ENCODE measurements around the gene EPHB1.
"Not testable (repeated sequence)": the region's sequence is repeated elsewhere in the genome, so short reads cannot be mapped to it uniquely, and the experiment has no call there.

The EPHB1 gene

DNA sequence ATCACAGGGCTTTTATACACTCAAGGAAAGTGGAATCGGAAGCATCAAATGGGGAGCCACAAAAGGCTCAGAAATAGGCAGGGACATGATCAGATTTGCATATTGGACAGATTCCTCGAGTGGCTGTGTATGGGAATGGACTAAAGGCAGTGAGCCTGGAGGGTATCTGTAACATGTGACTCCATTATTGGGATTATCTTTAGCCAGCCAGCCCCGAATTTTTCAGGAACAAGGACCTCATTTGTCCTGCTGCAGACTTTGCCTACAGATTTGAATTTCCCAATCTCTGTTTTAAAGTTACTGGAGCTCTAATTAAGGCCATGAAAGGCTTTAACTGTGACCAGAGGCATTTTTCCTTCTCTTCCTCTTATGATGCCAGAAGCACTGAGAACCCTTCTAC is 26.9 kb upstream of the EPHB1 start:
- H3K27ac Mint-ChIP-seq: no peak overlapping the region
- ATAC-seq: no peak
- no peaks in the 10 kb centered on the region for H3K9me3 Mint-ChIP-seq
- no peaks in the 10 kb centered on the region for H3K27me3 Mint-ChIP-seq
- no peaks in the 10 kb centered on the region for H3K4me1 Mint-ChIP-seq
- H3K36me3 Mint-ChIP-seq: no peaks in the 10 kb centered on the region
- H3K4me3 Mint-ChIP-seq: no peak overlapping the region

DNA sequence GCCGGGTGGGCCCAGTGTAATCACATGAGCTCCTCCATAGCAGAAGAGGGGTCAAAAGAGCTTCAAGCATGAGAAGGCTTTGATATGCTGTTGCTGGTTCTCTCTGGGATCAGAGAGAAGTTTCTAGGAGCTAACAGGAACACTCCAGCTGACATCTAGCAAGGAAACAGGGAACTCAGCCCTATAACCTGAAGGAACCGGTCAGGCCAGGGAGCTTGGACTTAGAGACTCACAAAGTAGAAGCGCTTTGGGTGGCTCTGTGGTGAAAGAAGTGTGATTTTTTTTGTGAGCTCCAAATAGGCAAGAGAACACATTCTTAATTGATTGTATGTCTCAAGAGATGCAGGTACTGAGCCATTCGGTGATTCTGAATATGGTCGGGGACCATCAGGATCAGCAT is 26.2 kb upstream of the EPHB1 start:
- Mint-ChIP-seq H3K27me3 (no peaks in the 10 kb centered on the region), H3K4me1 (no peaks in the 10 kb centered on the region), H3K4me3 (no peak overlapping the region), H3K9me3 (no peaks in the 10 kb centered on the region), H3K27ac (no peak overlapping the region), H3K36me3 (no peaks in the 10 kb centered on the region)
- ATAC-seq: no peak

DNA sequence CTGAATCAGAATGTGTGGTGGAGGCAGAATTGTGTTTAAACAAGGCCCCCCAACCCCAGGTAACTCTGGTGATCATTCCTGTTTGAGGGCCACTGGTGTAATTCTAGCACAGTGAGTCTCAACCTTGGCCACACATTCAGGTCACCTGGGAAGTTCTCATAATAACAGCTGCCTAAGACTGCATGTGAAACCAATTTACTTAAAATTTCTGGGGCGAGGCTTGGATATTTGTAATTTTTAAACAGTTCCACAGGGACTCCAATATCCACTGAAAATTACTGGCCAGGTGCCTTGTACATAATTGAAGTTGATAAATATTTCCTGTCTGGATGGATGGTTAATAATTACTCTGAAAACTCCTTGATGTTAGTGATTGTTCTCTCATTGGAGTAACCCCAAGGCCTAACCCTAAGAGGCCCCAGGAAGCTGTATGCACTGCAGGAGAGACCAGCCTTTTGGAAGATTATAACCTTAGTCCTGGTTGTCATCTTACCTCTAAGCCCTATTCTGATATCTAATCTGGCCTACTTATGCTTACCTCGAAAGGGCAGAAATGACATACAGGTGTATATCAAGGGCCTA is 25.7 kb upstream of the EPHB1 start:
- ATAC-seq: no peak
- no peak overlapping the region for H3K4me3 Mint-ChIP-seq
- no peak overlapping the region for H3K27ac Mint-ChIP-seq
- H3K9me3 Mint-ChIP-seq: no peaks in the 10 kb centered on the region
- H3K36me3 Mint-ChIP-seq: no peaks in the 10 kb centered on the region
- no peaks in the 10 kb centered on the region for H3K27me3 Mint-ChIP-seq
- no peaks in the 10 kb centered on the region for H3K4me1 Mint-ChIP-seq

DNA sequence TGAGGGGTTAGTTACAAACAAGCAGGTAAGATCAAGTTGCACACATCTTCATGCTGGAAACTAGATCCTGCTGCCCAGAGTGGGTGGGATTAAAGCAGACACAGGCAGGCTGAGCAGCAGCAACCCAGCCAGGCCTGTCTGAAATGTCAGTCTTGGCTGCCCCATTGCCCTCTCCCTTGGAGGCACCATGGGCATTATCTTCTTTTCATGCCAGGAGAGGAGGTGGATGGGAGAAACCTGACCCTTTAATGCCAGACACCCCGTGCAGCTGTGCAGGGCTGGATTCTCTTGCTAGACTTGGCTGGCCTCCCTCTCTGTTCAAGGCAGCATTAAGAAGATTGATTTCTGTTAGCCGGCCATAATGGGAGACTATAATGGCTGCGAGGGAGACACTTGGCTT is 23.0 kb upstream of the EPHB1 start:
- Mint-ChIP-seq H3K27me3 (no peaks in the 10 kb centered on the region), H3K27ac (no peak overlapping the region), H3K36me3 (no peaks in the 10 kb centered on the region), H3K4me3 (no peak overlapping the region), H3K9me3 (no peaks in the 10 kb centered on the region), H3K4me1 (no peaks in the 10 kb centered on the region)
- no peak for ATAC-seq

DNA sequence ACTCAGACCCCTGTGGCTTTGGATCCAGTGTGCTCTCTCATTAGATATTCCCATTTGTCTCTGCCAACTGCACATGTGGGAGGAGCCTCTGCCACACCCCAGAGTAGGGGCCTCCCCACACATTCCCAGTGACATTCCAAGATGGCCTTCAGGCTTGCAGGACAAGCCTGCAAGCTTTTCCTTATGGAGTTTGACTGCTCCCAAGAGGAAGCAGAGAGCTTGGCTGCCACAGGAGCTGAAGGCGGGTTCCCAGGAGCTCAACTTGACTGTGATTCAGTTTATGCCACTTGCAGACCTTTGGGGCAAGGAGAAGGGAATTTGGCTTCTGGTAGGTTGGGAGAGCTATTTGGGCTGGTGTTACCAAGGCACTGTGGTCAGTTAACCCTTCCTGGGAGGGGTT is 22.5 kb upstream of the EPHB1 start:
- Mint-ChIP-seq H3K27ac (no peak overlapping the region), H3K9me3 (no peaks in the 10 kb centered on the region), H3K27me3 (no peaks in the 10 kb centered on the region), H3K4me3 (no peak overlapping the region), H3K36me3 (no peaks in the 10 kb centered on the region), H3K4me1 (peaks cover 4% of the 10 kb centered on the region)
- ATAC-seq: no peak

DNA sequence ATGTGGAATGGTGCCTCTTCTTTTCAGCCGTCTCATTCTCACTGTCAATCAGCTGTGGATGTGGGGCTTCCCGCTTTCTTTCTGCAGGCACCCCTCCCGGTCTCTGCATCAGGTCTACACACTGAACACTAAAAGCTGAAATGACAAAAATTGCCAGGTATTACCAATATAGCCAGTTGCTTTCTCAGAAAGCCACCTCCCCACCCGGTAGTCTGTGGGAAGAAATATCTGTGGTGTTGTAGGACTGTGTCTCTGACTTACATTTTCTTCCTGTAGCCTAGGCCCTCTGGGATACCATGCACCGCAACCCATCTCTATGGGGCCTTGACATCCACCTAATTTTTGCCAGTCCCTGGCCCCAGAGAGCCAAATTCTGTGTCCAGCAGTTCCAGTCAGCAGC is 19.2 kb upstream of the EPHB1 start:
- Mint-ChIP-seq H3K36me3 (no peaks in the 10 kb centered on the region), H3K9me3 (no peaks in the 10 kb centered on the region), H3K27me3 (no peaks in the 10 kb centered on the region), H3K4me1 (peaks cover 10% of the 10 kb centered on the region), H3K4me3 (no peak overlapping the region), H3K27ac (no peak overlapping the region)
- no peak for ATAC-seq

DNA sequence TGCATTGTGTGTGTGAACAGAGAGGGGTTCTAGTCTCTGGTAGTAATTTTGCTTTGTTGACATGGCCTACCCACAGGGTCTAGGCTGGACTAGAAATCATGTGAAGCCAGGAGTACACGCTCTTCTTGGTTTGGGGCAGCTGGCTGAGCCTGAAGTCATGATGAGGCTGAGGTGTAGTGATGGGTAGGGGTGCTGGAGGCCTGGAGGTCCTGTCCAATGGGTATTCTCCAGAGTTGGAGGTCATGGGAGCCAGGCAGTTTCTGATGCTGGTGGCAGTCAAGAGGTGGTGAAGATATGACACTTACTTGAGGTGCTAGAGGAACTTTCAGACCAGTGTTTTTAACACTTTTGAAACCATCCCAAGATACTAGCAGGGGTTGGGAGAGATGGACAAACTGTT is 18.5 kb upstream of the EPHB1 start:
- no peaks in the 10 kb centered on the region for H3K36me3 Mint-ChIP-seq
- no peak overlapping the region for H3K27ac Mint-ChIP-seq
- no peaks in the 10 kb centered on the region for H3K9me3 Mint-ChIP-seq
- H3K27me3 Mint-ChIP-seq: no peaks in the 10 kb centered on the region
- H3K4me1 Mint-ChIP-seq: peaks cover 10% of the 10 kb centered on the region
- H3K4me3 Mint-ChIP-seq: no peak overlapping the region
- ATAC-seq: no peak

DNA sequence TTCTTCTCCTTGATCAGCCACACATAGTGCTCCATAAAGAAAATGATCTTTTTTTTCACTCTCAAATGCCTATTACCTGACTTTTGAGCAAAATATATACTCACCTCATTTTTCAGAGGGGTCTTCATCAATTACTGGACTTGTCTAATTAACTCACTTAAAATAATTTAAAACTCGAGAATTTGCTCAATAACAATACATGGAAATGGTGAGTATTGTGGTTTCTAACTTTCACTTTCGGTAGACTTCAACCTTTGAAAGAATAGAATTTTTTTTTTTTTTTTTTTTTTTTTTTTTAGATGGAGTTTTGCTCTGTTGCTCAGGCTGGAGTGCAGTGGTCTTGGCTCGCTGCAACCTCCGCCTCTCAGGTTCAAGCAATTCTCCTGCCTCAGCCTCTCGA is 17.7 kb upstream of the EPHB1 start:
- H3K36me3 Mint-ChIP-seq: no peaks in the 10 kb centered on the region
- no peak overlapping the region for H3K4me3 Mint-ChIP-seq
- H3K4me1 Mint-ChIP-seq: peaks cover 10% of the 10 kb centered on the region
- no peaks in the 10 kb centered on the region for H3K9me3 Mint-ChIP-seq
- no peak for ATAC-seq
- no peak overlapping the region for H3K27ac Mint-ChIP-seq
- H3K27me3 Mint-ChIP-seq: no peaks in the 10 kb centered on the region

DNA sequence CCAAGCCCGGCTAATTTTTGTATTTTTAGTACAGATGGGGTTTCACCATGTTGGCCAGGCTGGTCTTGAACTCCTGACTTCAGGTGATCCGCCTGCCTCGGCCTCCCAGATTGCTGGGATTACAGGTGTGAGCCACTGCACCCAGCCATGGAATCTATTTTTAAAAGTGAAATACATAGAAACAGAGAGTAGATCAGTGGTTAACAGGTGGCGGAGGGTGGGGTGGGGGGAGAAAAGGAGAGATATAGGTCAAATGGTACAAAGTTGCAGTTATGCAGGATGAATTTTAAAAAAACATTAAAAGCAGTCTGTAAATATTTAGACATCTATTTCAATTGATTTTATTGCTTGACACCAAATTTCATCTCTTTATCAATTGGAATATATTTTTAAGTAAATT is 6.8 kb upstream of the EPHB1 start:
- H3K27me3 Mint-ChIP-seq: peaks cover 68% of the 10 kb centered on the region
- not testable (repeated sequence) for H3K27ac Mint-ChIP-seq, H3K4me3 Mint-ChIP-seq, H3K36me3 Mint-ChIP-seq, H3K4me1 Mint-ChIP-seq, H3K9me3 Mint-ChIP-seq, ATAC-seq

DNA sequence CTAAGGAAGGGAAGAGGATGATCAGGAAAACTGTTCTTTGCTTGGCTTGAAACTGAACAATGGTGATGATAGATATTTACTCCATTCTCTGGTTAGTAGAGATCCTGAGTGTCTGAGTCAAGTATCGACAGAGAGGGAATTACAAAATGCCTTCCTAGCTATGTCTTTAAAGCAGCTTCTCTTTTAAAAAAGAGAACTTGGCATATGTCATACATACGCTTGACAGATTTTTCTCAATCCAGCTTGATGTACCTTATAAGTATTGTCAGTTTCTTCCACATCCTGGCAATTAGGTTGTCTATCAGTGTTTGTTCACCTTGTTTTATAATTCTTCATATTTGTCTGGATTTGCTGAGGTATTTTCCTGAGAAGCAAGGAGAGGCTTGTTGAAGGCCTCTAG is 5.0 kb upstream of the EPHB1 start:
- ATAC-seq: no peak
- no peak overlapping the region for H3K27ac Mint-ChIP-seq
- H3K36me3 Mint-ChIP-seq: peaks cover 5% of the 10 kb centered on the region
- H3K9me3 Mint-ChIP-seq: peaks cover 5% of the 10 kb centered on the region
- H3K27me3 Mint-ChIP-seq: peaks cover 68% of the 10 kb centered on the region
- peaks cover 11% of the 10 kb centered on the region for H3K4me1 Mint-ChIP-seq
- H3K4me3 Mint-ChIP-seq: no peak overlapping the region

DNA sequence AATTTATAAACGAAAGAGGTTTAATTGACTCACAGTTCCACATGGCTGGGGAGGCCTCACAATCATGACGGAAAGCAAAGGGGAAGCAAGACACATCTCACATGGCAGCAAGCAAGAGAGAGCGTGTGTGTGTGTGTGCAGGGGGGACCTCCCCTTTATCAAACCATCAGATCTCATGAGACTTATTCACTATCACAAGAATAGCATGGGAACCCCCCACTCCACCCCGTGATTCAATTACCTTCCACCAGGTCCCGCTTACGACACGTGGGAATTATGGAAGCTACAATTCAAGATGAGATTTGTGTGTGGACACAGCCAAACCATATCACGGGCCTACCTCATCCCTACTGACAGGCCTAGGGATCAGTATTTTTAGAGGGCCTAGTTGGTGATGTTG is 3.1 kb upstream of the EPHB1 start:
- Mint-ChIP-seq H3K27ac (no peak overlapping the region), H3K4me1 (peaks cover 18% of the 10 kb centered on the region), H3K27me3 (peaks cover 69% of the 10 kb centered on the region), H3K4me3 (no peak overlapping the region), H3K9me3 (peaks cover 5% of the 10 kb centered on the region), H3K36me3 (peaks cover 5% of the 10 kb centered on the region)
- ATAC-seq: no peak

DNA sequence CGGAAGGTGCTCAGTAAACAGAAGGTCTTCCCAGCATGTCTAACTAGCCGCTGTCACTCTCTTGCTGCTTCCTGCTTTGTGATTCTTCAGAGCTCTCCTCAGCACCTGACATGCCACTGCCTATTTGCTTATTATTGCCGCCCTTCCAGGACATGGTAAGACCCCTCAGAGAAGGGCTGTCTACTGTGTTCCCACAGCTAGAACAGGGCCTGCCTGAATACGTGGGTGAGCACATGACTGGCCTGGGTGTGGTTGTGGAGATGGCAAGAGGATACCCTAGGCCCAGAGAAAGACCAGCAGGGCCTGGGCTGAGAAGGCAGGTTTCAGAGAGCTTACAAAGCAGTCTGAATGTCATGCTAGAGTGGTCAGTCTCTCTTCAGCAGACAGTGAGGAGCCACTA is 2.4 kb upstream of the EPHB1 start:
- H3K4me1 Mint-ChIP-seq: peaks cover 25% of the 10 kb centered on the region
- no peak overlapping the region for H3K4me3 Mint-ChIP-seq
- H3K27me3 Mint-ChIP-seq: peaks cover 69% of the 10 kb centered on the region

DNA sequence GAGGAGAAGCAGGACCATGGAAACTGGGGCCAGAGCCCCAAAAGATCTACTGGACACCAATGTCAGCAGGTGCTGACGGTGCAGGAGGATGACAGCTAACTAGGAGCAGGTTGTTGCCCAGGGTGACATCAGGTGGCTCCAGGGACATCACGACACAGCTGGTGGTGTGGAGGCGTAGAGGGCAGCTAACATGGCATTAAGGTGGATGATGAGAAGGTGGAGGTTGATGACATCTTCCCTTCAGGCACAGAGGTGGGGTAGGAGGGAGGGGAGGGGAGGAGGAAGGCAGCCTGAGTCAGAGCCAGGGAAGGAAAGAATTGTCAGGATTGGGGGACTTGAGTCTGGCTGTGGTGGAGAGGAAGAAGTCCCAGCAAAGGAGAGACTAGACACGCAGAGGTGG is 1.5 kb upstream of the EPHB1 start:
- Mint-ChIP-seq H3K4me1 (peaks cover 32% of the 10 kb centered on the region), H3K27me3 (peaks cover 73% of the 10 kb centered on the region), H3K4me3 (no peak overlapping the region), H3K9me3 (peaks cover 5% of the 10 kb centered on the region), H3K36me3 (peaks cover 5% of the 10 kb centered on the region), H3K27ac (peak overlapping the region; percentile 3)
- ATAC-seq: no peak

More for the DNA sequence above, 2.4 kb upstream of the EPHB1 start:
- ATAC-seq: no peak
- peaks cover 5% of the 10 kb centered on the region for H3K9me3 Mint-ChIP-seq
- H3K27ac Mint-ChIP-seq: peak overlapping the region; percentile 3
- peaks cover 5% of the 10 kb centered on the region for H3K36me3 Mint-ChIP-seq

DNA sequence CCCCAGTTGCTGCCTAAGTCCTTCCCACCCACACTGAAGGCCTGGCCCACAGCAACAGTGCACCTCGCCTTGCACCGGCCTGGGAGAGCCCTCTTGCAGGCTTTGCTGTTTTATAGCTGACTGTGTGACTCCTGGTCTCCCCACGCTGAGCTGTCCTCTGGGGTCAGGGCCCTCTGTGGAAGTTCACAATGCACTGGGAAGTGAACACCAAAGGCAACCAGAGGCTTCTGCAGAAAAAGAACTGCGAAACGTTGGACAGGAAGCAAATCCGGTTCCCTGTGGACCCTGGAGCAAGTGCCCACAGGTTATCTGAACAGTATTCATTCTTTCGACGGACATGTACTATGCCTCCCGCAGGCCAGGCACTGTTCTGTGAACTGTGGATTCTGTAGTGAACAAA is 737 bp upstream of the EPHB1 start:
- peaks cover 65% of the 10 kb centered on the region for H3K27me3 Mint-ChIP-seq
- peaks cover 5% of the 10 kb centered on the region for H3K36me3 Mint-ChIP-seq
- peaks cover 5% of the 10 kb centered on the region for H3K9me3 Mint-ChIP-seq
- ATAC-seq: no peak
- peak overlapping the region; percentile 83 for H3K4me3 Mint-ChIP-seq
- H3K27ac Mint-ChIP-seq: no peak overlapping the region
- H3K4me1 Mint-ChIP-seq: peaks cover 35% of the 10 kb centered on the region

DNA sequence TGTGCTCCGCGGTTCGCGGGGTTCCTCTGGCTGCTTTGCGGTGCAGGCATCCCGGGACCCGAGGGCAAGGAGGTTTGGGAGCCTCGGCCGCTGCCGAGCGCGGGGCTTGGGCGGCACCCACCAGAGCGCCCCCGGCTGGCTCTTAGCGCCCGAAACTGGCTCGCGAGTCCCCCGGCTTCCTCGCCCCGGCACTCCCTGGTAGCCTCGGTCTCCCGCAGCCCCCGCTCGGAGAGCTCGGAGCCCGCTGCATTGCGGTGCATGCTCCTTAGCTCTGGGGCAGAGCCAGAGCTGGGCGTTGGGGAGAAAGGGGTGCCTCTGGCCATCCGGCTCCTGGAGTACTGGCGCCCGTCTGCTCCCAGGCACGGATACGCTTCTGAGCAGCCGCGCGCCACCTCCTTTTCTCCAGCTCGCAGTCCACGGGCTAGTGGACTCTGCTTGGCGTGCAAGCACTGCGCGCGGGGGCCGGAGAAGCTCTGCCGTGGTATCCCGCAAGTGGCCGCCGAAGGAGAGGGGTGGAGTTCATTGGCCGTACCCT is 753 bp downstream of the EPHB1 start:
- Mint-ChIP-seq H3K9me3 (peaks cover 5% of the 10 kb centered on the region), H3K27ac (peak overlapping the region; percentile 81), H3K4me1 (peaks cover 38% of the 10 kb centered on the region), H3K36me3 (peaks cover 5% of the 10 kb centered on the region), H3K27me3 (peaks cover 57% of the 10 kb centered on the region), H3K4me3 (peak overlapping the region; percentile 83)
- no peak for ATAC-seq

DNA sequence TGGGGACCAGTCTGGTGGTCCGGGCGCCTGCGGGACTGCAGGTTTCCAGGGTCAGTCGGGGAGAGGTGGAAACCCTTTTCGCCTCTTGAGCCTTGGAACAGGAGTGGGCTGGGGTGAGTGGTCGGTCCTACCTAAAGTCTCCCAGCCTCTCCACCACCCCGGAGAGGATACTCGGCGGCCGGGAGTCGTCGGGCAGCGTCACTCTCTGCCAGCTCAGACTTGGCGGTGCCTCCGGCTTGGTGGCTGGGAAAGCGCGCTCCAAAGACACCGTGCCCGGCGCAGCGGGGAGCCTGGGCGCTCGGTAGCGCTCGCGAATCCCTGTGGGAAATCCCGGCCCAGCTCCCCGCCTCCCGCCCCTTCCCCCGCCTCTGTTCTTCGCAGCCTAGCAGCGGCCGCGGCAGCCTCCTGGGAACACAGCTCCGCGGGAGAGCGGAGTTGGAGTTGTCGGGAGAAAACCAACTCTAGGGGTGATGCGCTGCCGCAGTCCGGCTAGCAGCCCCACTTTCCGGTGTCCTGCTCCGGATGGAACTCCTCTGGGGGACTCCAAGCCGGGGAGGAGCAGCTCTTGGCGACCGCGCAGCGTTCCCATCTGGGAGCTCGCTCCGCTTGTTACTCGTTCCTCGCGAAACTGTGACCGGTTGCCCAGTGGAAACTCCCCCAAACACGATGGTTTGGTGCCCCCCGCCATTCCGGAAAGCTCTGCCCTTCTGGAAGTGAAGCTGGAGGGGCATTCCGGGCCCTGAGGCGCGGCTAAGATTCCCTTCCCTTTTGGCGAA is 1.4 kb downstream of the EPHB1 start:
- peak overlapping the region; percentile 81 for H3K27ac Mint-ChIP-seq
- H3K27me3 Mint-ChIP-seq: peaks cover 54% of the 10 kb centered on the region

More for the DNA sequence above, 1.4 kb downstream of the EPHB1 start:
- H3K36me3 Mint-ChIP-seq: peaks cover 5% of the 10 kb centered on the region
- H3K4me1 Mint-ChIP-seq: peaks cover 38% of the 10 kb centered on the region
- peaks cover 5% of the 10 kb centered on the region for H3K9me3 Mint-ChIP-seq
- H3K4me3 Mint-ChIP-seq: peak overlapping the region; percentile 83
- no peak for ATAC-seq

Data from stimulated activated memory B cell treated with anti-CD40 and anti-IgM and Interleukin-4, amounts not matched to agents 10 μg/mL and 1 μg/mL and 100 μg/mL, for 72 hours (primary cell).